ENCODE results near the gene TRIM26. TPM values are rescaled to one million over a fixed set of nuclear protein-coding genes. Genes with fewer than 3 reads are reported as not detected.
"Not testable (repeated sequence)": the region's sequence is repeated elsewhere in the genome, so short reads cannot be mapped to it uniquely, and the experiment has no call there.

The TRIM26 gene
- total and polyA plus RNA-seq, 2 donors (not counting 1 experiment from before 2014, with no cell fraction given): 49.5 to 73.2 TPM

DNA sequence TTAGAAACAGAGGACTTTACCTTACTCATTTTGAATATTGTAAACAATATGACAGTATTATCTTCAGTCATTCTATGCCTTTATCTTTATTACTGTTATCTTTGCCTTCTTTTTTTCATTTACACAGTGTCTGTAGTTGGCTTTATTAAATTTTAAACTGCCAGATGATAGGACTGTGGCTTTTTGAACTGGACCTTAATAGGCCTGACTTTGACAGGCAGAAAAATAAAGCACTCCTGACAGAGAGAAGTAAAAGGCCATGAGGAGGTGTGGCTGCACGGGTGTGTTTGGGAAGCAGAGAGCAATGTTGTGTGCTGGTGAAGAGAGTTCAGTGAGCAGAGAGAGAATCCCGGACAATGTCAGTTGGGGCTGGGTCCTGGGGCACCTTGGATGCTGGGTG lies 69.4 kb downstream of the TRIM26 start:
- no peak overlapping the region for H3K4me3 ChIP-seq (ENCODE audit: control extremely low read depth in 1 of 5, extremely low read depth in 1 of 5, insufficient read depth in 1 of 5, low read depth in 2 of 5, low read length in 4 of 5)
- WGBS (ENCODE audit: insufficient coverage): 100% methylated on average over 2 of the region's 2 CpGs
- H3K36me3 ChIP-seq (replicated peaks in 1 of 2; ENCODE audit: control extremely low read depth in 1 of 2, control insufficient read depth in 1 of 2, extremely low read depth in 1 of 2, insufficient read depth in 2 of 2, low read length in 1 of 2): no peaks in the 10 kb centered on the region
- Mint-ChIP-seq H3K9me3 (ENCODE audit: insufficient read depth) (no peaks in the 10 kb centered on the region), H3K27ac (no peak overlapping the region), H3K27me3 (peaks cover 46% of the 10 kb centered on the region), H3K4me1 (no peaks in the 10 kb centered on the region), H3K4me3 (no peak overlapping the region)
- no peak overlapping the region for H2AFZ ChIP-seq (ENCODE audit: insufficient read depth, low read depth, low read length, poor library complexity, severe bottlenecking)
- TF ChIP-seq EZH2 (IDR thresholded peaks at IDR 0.05; ENCODE audit: borderline replicate concordance, insufficient read depth, low read depth, low read length, poor library complexity, severe bottlenecking): no peak
- TF ChIP-seq, protein P1, sequence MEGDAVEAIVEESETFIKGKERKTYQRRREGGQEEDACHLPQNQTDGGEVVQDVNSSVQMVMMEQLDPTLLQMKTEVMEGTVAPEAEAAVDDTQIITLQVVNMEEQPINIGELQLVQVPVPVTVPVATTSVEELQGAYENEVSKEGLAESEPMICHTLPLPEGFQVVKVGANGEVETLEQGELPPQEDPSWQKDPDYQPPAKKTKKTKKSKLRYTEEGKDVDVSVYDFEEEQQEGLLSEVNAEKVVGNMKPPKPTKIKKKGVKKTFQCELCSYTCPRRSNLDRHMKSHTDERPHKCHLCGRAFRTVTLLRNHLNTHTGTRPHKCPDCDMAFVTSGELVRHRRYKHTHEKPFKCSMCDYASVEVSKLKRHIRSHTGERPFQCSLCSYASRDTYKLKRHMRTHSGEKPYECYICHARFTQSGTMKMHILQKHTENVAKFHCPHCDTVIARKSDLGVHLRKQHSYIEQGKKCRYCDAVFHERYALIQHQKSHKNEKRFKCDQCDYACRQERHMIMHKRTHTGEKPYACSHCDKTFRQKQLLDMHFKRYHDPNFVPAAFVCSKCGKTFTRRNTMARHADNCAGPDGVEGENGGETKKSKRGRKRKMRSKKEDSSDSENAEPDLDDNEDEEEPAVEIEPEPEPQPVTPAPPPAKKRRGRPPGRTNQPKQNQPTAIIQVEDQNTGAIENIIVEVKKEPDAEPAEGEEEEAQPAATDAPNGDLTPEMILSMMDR (IDR thresholded peaks at IDR 0.05): no peak
- H3K4me1 ChIP-seq (ENCODE audit: control insufficient read depth in 2 of 2, insufficient read depth in 2 of 2, low read length in 2 of 2): no peaks in the 10 kb centered on the region
- H3K9ac ChIP-seq (ENCODE audit: low read length): no peak overlapping the region
- no peaks in the 10 kb centered on the region for H3K9me3 ChIP-seq (ENCODE audit: control extremely low read depth in 1 of 3, control insufficient read depth in 2 of 3, insufficient read depth in 1 of 3, low read length in 2 of 3)
- intact Hi-C loops (cut with micrococcal nuclease): no loop called here
- no peaks in the 10 kb centered on the region for H4K20me1 ChIP-seq (ENCODE audit: control insufficient read depth, insufficient read depth, low read length, poor library complexity, severe bottlenecking)
- ATAC-seq (ENCODE audit: low read depth) (no peak), DNase-seq (no peak)
- no peak overlapping the region for H3K27ac ChIP-seq (ENCODE audit: low read length in 2 of 2)
- CTCF ChIA-PET: interaction anchor here (1.1 to 2.0 kb wide), 3 partner anchors 11 to 40 kb away, joined by 5 to 12 read pairs (median 9); no protein-coding TSS in a partner anchor
- no peak overlapping the region for H3K4me2 ChIP-seq (replicated peaks; ENCODE audit: low read depth, low read length, poor library complexity, severe bottlenecking)
- no peaks in the 10 kb centered on the region for H3K79me2 ChIP-seq (ENCODE audit: control insufficient read depth, insufficient read depth, low read length)
- H3K27me3 ChIP-seq (replicated peaks in 1 of 4; ENCODE audit: control extremely low read depth in 1 of 4, control insufficient read depth in 3 of 4, insufficient read depth in 4 of 4, low read length in 3 of 4): peaks cover 0 to 30% (median 7%) of the 10 kb centered on the region in 4 experiments
- POLR2A ChIA-PET: no interaction called here

DNA sequence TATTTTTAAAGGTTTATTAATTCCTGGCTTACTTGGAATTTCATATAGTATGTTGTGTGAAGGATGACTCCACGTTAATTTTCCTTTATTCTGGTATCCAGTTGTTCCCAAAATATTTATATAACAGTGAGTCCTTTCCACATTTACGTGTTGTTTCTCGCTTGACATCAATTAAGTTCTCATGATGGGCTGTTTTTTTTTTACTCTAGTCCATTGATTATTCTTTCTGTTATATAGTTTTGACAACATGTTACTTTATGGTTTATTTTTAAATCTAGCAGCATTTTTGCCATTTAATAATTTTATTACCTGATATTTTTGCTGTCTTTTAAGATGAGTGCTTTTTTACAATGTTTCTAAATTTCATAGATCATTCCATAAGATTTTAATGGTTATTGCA lies 70.5 kb downstream of the TRIM26 start:
- Mint-ChIP-seq H3K27me3 (peaks cover 41% of the 10 kb centered on the region), H3K4me3 (no peak overlapping the region), H3K9me3 (ENCODE audit: insufficient read depth) (no peaks in the 10 kb centered on the region), H3K4me1 (no peaks in the 10 kb centered on the region), H3K27ac (no peak overlapping the region)
- Histone ChIP-seq H3K27me3 (replicated peaks in 1 of 4; ENCODE audit: control extremely low read depth in 1 of 4, control insufficient read depth in 3 of 4, insufficient read depth in 4 of 4, low read length in 3 of 4) (peaks cover 0 to 26% (median 9%) of the 10 kb centered on the region in 4 experiments), H3K36me3 (replicated peaks in 1 of 2; ENCODE audit: control extremely low read depth in 1 of 2, control insufficient read depth in 1 of 2, extremely low read depth in 1 of 2, insufficient read depth in 2 of 2, low read length in 1 of 2) (no peaks in the 10 kb centered on the region), H4K20me1 (ENCODE audit: control insufficient read depth, insufficient read depth, low read length, poor library complexity, severe bottlenecking) (no peaks in the 10 kb centered on the region), H2AFZ (ENCODE audit: insufficient read depth, low read depth, low read length, poor library complexity, severe bottlenecking) (no peak overlapping the region), H3K9me3 (ENCODE audit: control extremely low read depth in 1 of 3, control insufficient read depth in 2 of 3, insufficient read depth in 1 of 3, low read length in 2 of 3) (no peaks in the 10 kb centered on the region), H3K4me1 (ENCODE audit: control insufficient read depth in 2 of 2, insufficient read depth in 2 of 2, low read length in 2 of 2) (no peaks in the 10 kb centered on the region), H3K4me3 (ENCODE audit: control extremely low read depth in 1 of 5, extremely low read depth in 1 of 5, insufficient read depth in 1 of 5, low read depth in 2 of 5, low read length in 4 of 5) (no peak overlapping the region), H3K79me2 (ENCODE audit: control insufficient read depth, insufficient read depth, low read length) (no peaks in the 10 kb centered on the region), H3K4me2 (replicated peaks; ENCODE audit: low read depth, low read length, poor library complexity, severe bottlenecking) (no peak overlapping the region), H3K9ac (ENCODE audit: low read length) (no peak overlapping the region), H3K27ac (ENCODE audit: low read length in 2 of 2) (no peak overlapping the region)
- intact Hi-C loops (cut with micrococcal nuclease): no loop called here
- TF ChIP-seq, protein P1 (IDR thresholded peaks at IDR 0.05): no peak
- TF ChIP-seq EZH2 (IDR thresholded peaks at IDR 0.05; ENCODE audit: borderline replicate concordance, insufficient read depth, low read depth, low read length, poor library complexity, severe bottlenecking): no peak
- CTCF ChIA-PET: interaction anchor here (1.1 to 2.0 kb wide), 2 partner anchors 12 to 39 kb away, joined by 9 to 12 read pairs; no protein-coding TSS in a partner anchor
- ATAC-seq (ENCODE audit: low read depth) (no peak), DNase-seq (no peak)
- WGBS (ENCODE audit: insufficient coverage): no CpG with 5 or more reads among the region's 3 CpGs
- POLR2A ChIA-PET: no interaction called here

DNA sequence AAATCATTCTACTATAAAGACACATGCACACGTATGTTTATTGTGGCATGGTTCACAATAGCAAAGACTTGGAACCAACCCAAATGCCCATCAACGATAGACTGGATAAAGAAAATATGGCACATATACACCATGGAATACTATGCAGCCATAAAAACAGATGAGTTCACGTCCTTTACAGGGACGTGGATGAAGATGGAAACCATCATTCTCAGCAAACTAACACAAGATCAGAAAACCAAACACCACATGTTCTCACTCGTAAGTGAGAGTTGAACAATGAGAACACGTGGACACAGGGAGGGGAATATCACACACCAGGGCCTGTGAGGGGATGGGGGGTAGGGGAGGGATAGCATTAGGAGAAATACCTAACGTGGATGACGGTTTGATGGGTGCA lies 73.0 kb downstream of the TRIM26 start:
- H3K4me1 ChIP-seq (ENCODE audit: control insufficient read depth in 2 of 2, insufficient read depth in 2 of 2, low read length in 2 of 2); H3K79me2 ChIP-seq (ENCODE audit: control insufficient read depth, insufficient read depth, low read length); H3K4me2 ChIP-seq (replicated peaks; ENCODE audit: low read depth, low read length, poor library complexity, severe bottlenecking); ATAC-seq (ENCODE audit: low read depth); H3K27ac Mint-ChIP-seq; H3K9ac ChIP-seq (ENCODE audit: low read length); POLR2A ChIA-PET; H3K9me3 ChIP-seq (ENCODE audit: control extremely low read depth in 1 of 3, control insufficient read depth in 2 of 3, insufficient read depth in 1 of 3, low read length in 2 of 3); H3K4me3 ChIP-seq (ENCODE audit: control extremely low read depth in 1 of 5, extremely low read depth in 1 of 5, insufficient read depth in 1 of 5, low read depth in 2 of 5, low read length in 4 of 5); H4K20me1 ChIP-seq (ENCODE audit: control insufficient read depth, insufficient read depth, low read length, poor library complexity, severe bottlenecking); H3K36me3 ChIP-seq (replicated peaks in 1 of 2; ENCODE audit: control extremely low read depth in 1 of 2, control insufficient read depth in 1 of 2, extremely low read depth in 1 of 2, insufficient read depth in 2 of 2, low read length in 1 of 2); H3K4me3 Mint-ChIP-seq; H3K27ac ChIP-seq (ENCODE audit: low read length in 2 of 2); intact Hi-C loops (cut with micrococcal nuclease); DNase-seq; H2AFZ ChIP-seq (ENCODE audit: insufficient read depth, low read depth, low read length, poor library complexity, severe bottlenecking); H3K9me3 Mint-ChIP-seq (ENCODE audit: insufficient read depth); H3K4me1 Mint-ChIP-seq: not testable (repeated sequence)
- peaks cover 47% of the 10 kb centered on the region for H3K27me3 Mint-ChIP-seq
- peaks cover 0 to 21% (median 12%) of the 10 kb centered on the region in 4 experiments for H3K27me3 ChIP-seq (replicated peaks in 1 of 4; ENCODE audit: control extremely low read depth in 1 of 4, control insufficient read depth in 3 of 4, insufficient read depth in 4 of 4, low read length in 3 of 4)
- CTCF ChIA-PET: interaction anchor here (1.7 kb wide), 1 partner anchor 9 kb away, joined by 6 read pairs; no protein-coding TSS in a partner anchor
- WGBS (ENCODE audit: insufficient coverage): 82% methylated on average over 3 of the region's 8 CpGs

Data from B cell (primary cell).